H1 (cell line): Measurements from ENCODE around the gene ZBTB7B. TPM values are rescaled to one million over a fixed set of nuclear protein-coding genes. Genes with fewer than 3 reads are reported as not detected.

Experiments
- CREB1 ChIP-seq: IDR thresholded peaks from 2 replicates; pipeline ENCODE4 v1.6.1; 2012; ENCODE audit warnings: inconsistent platforms
- GTF2F1 ChIP-seq: IDR thresholded peaks from 2 replicates; pipeline ENCODE4 v1.6.1; 2012; ENCODE audit warnings: low read depth, low read length, improper control_type of control experiment, borderline replicate concordance
- HDAC2 ChIP-seq, 2 experiments: fragments of 300-600 bp in 1 of 2; sonication (generic) in 1 of 2; IDR thresholded peaks; 2 replicates each; pipeline ENCODE4 v1.6.1; 2011 to 2012; ENCODE audit warnings: low read depth in 2 of 2, low read length in 2 of 2, mild to moderate bottlenecking in 2 of 2, moderate library complexity in 2 of 2, borderline replicate concordance in 1 of 2, inconsistent platforms in 1 of 2
- JUN ChIP-seq: IDR thresholded peaks from 2 replicates; pipeline ENCODE4 v1.6.1; 2011; ENCODE audit warnings: low read depth, mild to moderate bottlenecking, improper control_type of control experiment, low read length
- KDM4A ChIP-seq: IDR thresholded peaks from one replicate; pipeline ENCODE4 v1.7.1; 2012; ENCODE audit warnings: low read depth, mild to moderate bottlenecking, moderate library complexity, low read length, inconsistent platforms; ENCODE audit not compliant: severe bottlenecking
- TAF1 ChIP-seq: IDR thresholded peaks from 2 replicates; pipeline ENCODE4 v1.6.1; 2011; ENCODE audit warnings: mild to moderate bottlenecking, low read depth, low read length
- polyA plus RNA-seq, 7 experiments: library from polyadenylated mRNA; depleted of rRNA in 3 of 7; stranded (reverse) in 5 of 7; unstranded in 2 of 7; fragments of >200 nt in 5 of 7; fragments of 200-250 nt in 2 of 7; gene quantifications; 1 replicate in 5 of 7; 2 replicates in 1 of 7; 4 replicates in 1 of 7; pipeline versions ENCODE4 v1.2.1 to v1.2.3, GENCODE V29; 2011 to 2013; ENCODE audit warnings: missing spikeins in 2 of 7, mixed read lengths in 2 of 7
- total RNA-seq: library from RNA; stranded (reverse); fragmentation: NEBNext Ultra II Directional; extraction: Animal tissue kit (Norgen Biotek cat#: 25700); gene quantifications from 2 replicates; pipeline ENCODE4 v1.2.1, GENCODE V29; 2021
- TF ChIP-seq, protein P1 (sequence below), 3 experiments: IDR thresholded peaks; 1 replicate in 2 of 3; 2 replicates in 1 of 3; pipeline versions ENCODE4 v1.5.1 to v1.6.1; 2011; ENCODE audit warnings: low read length in 3 of 3, mild to moderate bottlenecking in 3 of 3, inconsistent platforms in 2 of 3, low read depth in 1 of 3, moderate library complexity in 1 of 3; ENCODE audit not compliant: insufficient read depth in 1 of 3; ENCODE audit errors: control extremely low read depth in 1 of 3

ZBTB7B gene
- total and polyA plus RNA-seq, 2 of the 8 experiments (the other 6 are each of a cell fraction or from before 2014, with no cell fraction given): 24.5 to 36.9 TPM

DNA sequence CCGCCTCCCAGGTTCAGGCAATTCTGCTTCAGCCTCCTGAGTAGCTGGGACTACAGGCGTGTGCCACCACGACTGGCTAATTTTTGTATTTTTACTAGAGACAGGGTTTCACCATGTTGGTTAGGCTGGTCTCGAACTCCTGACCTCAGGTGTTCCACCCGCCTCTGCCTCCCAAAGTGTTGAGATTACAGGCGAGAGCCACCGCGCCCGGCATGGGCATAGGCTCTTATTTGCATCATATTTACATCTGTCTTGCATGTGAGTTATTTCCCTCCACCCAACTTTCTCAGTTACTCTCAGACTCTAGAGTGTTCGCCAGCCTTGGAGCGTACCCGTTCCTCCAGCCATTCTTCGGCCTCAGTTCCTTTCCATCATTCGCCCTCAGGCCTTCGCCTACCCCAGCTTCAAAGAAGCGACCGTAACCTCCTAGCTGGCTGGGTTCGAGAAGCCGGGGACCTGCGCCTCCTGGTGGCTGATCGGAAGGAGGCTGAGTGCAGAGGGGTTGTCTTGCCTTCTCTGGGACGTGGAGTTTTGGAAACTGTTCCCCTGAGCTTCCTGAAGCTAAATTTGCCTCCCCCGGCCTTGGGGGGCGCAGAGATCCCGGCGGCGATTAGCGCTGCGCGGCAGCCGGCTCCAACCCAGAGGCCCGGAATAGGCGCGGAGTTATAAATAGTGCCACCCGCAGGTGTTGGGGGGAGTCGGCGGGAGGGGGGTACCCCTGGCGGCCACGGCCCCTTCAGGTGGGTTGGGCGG lies 3.6 kb upstream of the ZBTB7B start (continued):
- no peak for TF ChIP-seq JUN
- peak; percentile 17 for TF ChIP-seq KDM4A
- TF ChIP-seq HDAC2 (IDR thresholded peaks at IDR 0.05; ENCODE audit: borderline replicate concordance in 1 of 2, low read depth in 2 of 2, low read length in 2 of 2): no peak
- peak; percentile 49; the same call in 1 of the 2 replicates for TF ChIP-seq GTF2F1
- peak; percentile 45; the same call in 1 of the 2 replicates for TF ChIP-seq TAF1
- peak; percentile 45; the same call in 1 of the 2 replicates for TF ChIP-seq CREB1
- TF ChIP-seq, protein P1, sequence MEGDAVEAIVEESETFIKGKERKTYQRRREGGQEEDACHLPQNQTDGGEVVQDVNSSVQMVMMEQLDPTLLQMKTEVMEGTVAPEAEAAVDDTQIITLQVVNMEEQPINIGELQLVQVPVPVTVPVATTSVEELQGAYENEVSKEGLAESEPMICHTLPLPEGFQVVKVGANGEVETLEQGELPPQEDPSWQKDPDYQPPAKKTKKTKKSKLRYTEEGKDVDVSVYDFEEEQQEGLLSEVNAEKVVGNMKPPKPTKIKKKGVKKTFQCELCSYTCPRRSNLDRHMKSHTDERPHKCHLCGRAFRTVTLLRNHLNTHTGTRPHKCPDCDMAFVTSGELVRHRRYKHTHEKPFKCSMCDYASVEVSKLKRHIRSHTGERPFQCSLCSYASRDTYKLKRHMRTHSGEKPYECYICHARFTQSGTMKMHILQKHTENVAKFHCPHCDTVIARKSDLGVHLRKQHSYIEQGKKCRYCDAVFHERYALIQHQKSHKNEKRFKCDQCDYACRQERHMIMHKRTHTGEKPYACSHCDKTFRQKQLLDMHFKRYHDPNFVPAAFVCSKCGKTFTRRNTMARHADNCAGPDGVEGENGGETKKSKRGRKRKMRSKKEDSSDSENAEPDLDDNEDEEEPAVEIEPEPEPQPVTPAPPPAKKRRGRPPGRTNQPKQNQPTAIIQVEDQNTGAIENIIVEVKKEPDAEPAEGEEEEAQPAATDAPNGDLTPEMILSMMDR (IDR thresholded peaks at IDR 0.05; ENCODE audit: control extremely low read depth in 1 of 3, insufficient read depth in 1 of 3, low read depth in 1 of 3, low read length in 3 of 3): peak in 2 of 3 experiments; percentile 91 to 96; a peak in 3 of 4 replicates
